Neural cell (in vitro differentiated cells): Measurements from ENCODE around the gene HOXB7. TPM values are rescaled to one million over a fixed set of nuclear protein-coding genes. Genes with fewer than 3 reads are reported as not detected.

Experiments used
- H2AFZ ChIP-seq: fragments of 200-600, 300-800 bp; sonication (generic), shearing (Covaris generic); 2 replicates; pipeline ENCODE4 v1.6.0; 2014; ENCODE audit warnings: low read depth, mild to moderate bottlenecking, antibody characterized with exemption, low read length, moderate library complexity
- H3F3A ChIP-seq: fragments of 200-600 bp; shearing (Covaris generic); 2 replicates; pipeline ENCODE4 v1.6.1; 2016; ENCODE audit warnings: mild to moderate bottlenecking, moderate library complexity, mixed read lengths, antibody characterized with exemption, low read length; ENCODE audit not compliant: insufficient read depth, poor library complexity, severe bottlenecking
- H3K27ac ChIP-seq: fragments of 200-600, 300-800 bp; sonication (generic), shearing (Covaris generic); 2 replicates; pipeline ENCODE4 v1.5.1; 2014; ENCODE audit warnings: mild to moderate bottlenecking, low read length, moderate library complexity
- H3K27me3 ChIP-seq: fragments of 300-800, 200-600 bp; sonication (generic), shearing (Covaris generic); 2 replicates; pipeline ENCODE4 v1.6.0; 2014; ENCODE audit warnings: mild to moderate bottlenecking, low read depth, low read length, moderate library complexity; ENCODE audit not compliant: insufficient read depth
- H3K36me3 ChIP-seq: fragments of 300-800, 200-600 bp; sonication (generic), shearing (Covaris generic); 2 replicates; pipeline ENCODE4 v1.5.1; 2014; ENCODE audit warnings: mild to moderate bottlenecking, antibody characterized with exemption, low read length, moderate library complexity; ENCODE audit not compliant: insufficient read depth
- H3K4me2 ChIP-seq: fragments of 300-800, 200-600 bp; sonication (generic), shearing (Covaris generic); 2 replicates; pipeline ENCODE4 v1.6.0; 2014; ENCODE audit warnings: mild to moderate bottlenecking, low read length
- H3K4me3 ChIP-seq: fragments of 300-800, 200-600 bp; sonication (generic), shearing (Covaris generic); 2 replicates; pipeline ENCODE4 v1.5.1; 2014; ENCODE audit warnings: mild to moderate bottlenecking, low read length, moderate library complexity
- H3K79me2 ChIP-seq: fragments of 200-600 bp; shearing (Covaris generic); replicated peaks from 2 replicates; pipeline ENCODE4 v1.6.0; 2014; ENCODE audit warnings: mild to moderate bottlenecking, low read length, moderate library complexity; ENCODE audit not compliant: insufficient read depth
- H3K9ac ChIP-seq: fragments of 300-800, 200-600 bp; sonication (generic), shearing (Covaris generic); 2 replicates; pipeline ENCODE4 v1.6.1; 2016; ENCODE audit warnings: mild to moderate bottlenecking, low read length, mixed read lengths
- H3K9me2 ChIP-seq: fragments of 200-600 bp; shearing (Covaris generic); 2 replicates; pipeline ENCODE4 v1.6.1; 2016; ENCODE audit warnings: mild to moderate bottlenecking, low read length, mixed read lengths; ENCODE audit not compliant: insufficient read depth
- H3K9me3 ChIP-seq: fragments of 200-600, 300-800 bp; sonication (generic), shearing (Covaris generic); 2 replicates; pipeline ENCODE4 v1.6.1; 2016; ENCODE audit warnings: mild to moderate bottlenecking, mixed run types, low read length, moderate library complexity, mixed read lengths
- H4K20me1 ChIP-seq: fragments of 200-600 bp; shearing (Covaris generic); 2 replicates; pipeline ENCODE4 v1.6.1; 2016; ENCODE audit warnings: mild to moderate bottlenecking, mixed run types; ENCODE audit not compliant: insufficient read depth
- EP300 ChIP-seq: fragments of 450-650 bp; conservative IDR thresholded peaks from 2 replicates; pipeline ENCODE4 v1.6.1; 2014; ENCODE audit warnings: antibody characterized with exemption, mild to moderate bottlenecking, moderate library complexity; ENCODE audit not compliant: poor library complexity, severe bottlenecking
- EZH2 ChIP-seq: fragments of 200-600, 300-800 bp; shearing (Covaris generic), sonication (generic); IDR thresholded peaks from 2 replicates; pipeline ENCODE4 v1.6.1; 2014; ENCODE audit warnings: antibody characterized with exemption, low read length, borderline replicate concordance, mild to moderate bottlenecking; ENCODE audit not compliant: insufficient read depth, poor library complexity, severe bottlenecking
- MXI1 ChIP-seq: fragments of 450-650 bp; conservative IDR thresholded peaks from 2 replicates; pipeline ENCODE4 v1.6.1; 2014; ENCODE audit warnings: antibody characterized with exemption, mild to moderate bottlenecking; ENCODE audit not compliant: poor library complexity, severe bottlenecking
- POLR2AphosphoS5 ChIP-seq: IDR thresholded peaks from 2 replicates; pipeline ENCODE4 v1.6.1; 2012
- RAD21 ChIP-seq: fragments of 450-650 bp; conservative IDR thresholded peaks from 2 replicates; pipeline ENCODE4 v1.6.1; 2014; ENCODE audit warnings: antibody characterized with exemption, mild to moderate bottlenecking, moderate library complexity
- SMC3 ChIP-seq: fragments of 450-650 bp; conservative IDR thresholded peaks from 2 replicates; pipeline ENCODE4 v1.6.1; 2014; ENCODE audit warnings: antibody characterized with exemption, mild to moderate bottlenecking, moderate library complexity; ENCODE audit not compliant: poor library complexity
- TAF1 ChIP-seq: IDR thresholded peaks from 2 replicates; pipeline ENCODE4 v1.6.1; 2012; ENCODE audit warnings: low read depth
- polyA plus RNA-seq: library from polyadenylated mRNA; depleted of rRNA; stranded (reverse); fragments of >200 nt; gene quantifications from 2 replicates; pipeline ENCODE4 v1.2.3, GENCODE V29; 2014
- TF ChIP-seq, protein P1 (sequence below): IDR thresholded peaks from 2 replicates; pipeline ENCODE4 v1.6.1; 2012; ENCODE audit warnings: borderline replicate concordance
- TF ChIP-seq, protein P2 (sequence below): fragments of 450-650 bp; IDR thresholded peaks from 2 replicates; pipeline ENCODE4 v1.5.1; 2014; ENCODE audit warnings: antibody characterized with exemption, mild to moderate bottlenecking, moderate library complexity; ENCODE audit not compliant: poor library complexity, severe bottlenecking

The HOXB7 gene
- polyA plus RNA-seq, 1 donor from 2014 or later = not detected

GRCh38 chr17:48632579-48633265 is 21.9 kb upstream of the HOXB7 start:
- H4K20me1 ChIP-seq = no peaks in the 10 kb centered on the region
- no peaks in the 10 kb centered on the region for H3K79me2 ChIP-seq
- no peak overlapping the region for H3K4me2 ChIP-seq
- no peaks in the 10 kb centered on the region for H3K36me3 ChIP-seq
- TF ChIP-seq MXI1 (no peak), TAF1 (no peak), EZH2 (no peak), RAD21 (no peak), POLR2AphosphoS5 (no peak), SMC3 (no peak), EP300 (no peak)
- TF ChIP-seq, protein P1, sequence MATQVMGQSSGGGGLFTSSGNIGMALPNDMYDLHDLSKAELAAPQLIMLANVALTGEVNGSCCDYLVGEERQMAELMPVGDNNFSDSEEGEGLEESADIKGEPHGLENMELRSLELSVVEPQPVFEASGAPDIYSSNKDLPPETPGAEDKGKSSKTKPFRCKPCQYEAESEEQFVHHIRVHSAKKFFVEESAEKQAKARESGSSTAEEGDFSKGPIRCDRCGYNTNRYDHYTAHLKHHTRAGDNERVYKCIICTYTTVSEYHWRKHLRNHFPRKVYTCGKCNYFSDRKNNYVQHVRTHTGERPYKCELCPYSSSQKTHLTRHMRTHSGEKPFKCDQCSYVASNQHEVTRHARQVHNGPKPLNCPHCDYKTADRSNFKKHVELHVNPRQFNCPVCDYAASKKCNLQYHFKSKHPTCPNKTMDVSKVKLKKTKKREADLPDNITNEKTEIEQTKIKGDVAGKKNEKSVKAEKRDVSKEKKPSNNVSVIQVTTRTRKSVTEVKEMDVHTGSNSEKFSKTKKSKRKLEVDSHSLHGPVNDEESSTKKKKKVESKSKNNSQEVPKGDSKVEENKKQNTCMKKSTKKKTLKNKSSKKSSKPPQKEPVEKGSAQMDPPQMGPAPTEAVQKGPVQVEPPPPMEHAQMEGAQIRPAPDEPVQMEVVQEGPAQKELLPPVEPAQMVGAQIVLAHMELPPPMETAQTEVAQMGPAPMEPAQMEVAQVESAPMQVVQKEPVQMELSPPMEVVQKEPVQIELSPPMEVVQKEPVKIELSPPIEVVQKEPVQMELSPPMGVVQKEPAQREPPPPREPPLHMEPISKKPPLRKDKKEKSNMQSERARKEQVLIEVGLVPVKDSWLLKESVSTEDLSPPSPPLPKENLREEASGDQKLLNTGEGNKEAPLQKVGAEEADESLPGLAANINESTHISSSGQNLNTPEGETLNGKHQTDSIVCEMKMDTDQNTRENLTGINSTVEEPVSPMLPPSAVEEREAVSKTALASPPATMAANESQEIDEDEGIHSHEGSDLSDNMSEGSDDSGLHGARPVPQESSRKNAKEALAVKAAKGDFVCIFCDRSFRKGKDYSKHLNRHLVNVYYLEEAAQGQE = no peak
- TF ChIP-seq, protein P2, sequence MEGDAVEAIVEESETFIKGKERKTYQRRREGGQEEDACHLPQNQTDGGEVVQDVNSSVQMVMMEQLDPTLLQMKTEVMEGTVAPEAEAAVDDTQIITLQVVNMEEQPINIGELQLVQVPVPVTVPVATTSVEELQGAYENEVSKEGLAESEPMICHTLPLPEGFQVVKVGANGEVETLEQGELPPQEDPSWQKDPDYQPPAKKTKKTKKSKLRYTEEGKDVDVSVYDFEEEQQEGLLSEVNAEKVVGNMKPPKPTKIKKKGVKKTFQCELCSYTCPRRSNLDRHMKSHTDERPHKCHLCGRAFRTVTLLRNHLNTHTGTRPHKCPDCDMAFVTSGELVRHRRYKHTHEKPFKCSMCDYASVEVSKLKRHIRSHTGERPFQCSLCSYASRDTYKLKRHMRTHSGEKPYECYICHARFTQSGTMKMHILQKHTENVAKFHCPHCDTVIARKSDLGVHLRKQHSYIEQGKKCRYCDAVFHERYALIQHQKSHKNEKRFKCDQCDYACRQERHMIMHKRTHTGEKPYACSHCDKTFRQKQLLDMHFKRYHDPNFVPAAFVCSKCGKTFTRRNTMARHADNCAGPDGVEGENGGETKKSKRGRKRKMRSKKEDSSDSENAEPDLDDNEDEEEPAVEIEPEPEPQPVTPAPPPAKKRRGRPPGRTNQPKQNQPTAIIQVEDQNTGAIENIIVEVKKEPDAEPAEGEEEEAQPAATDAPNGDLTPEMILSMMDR = no peak
- no peak overlapping the region for H2AFZ ChIP-seq
- H3K27ac ChIP-seq = no peak overlapping the region
- no peaks in the 10 kb centered on the region for H3K9me2 ChIP-seq
- H3F3A ChIP-seq = no peaks in the 10 kb centered on the region
- no peak overlapping the region for H3K4me3 ChIP-seq
- H3K27me3 ChIP-seq = peaks cover 100% of the 10 kb centered on the region
- no peaks in the 10 kb centered on the region for H3K9me3 ChIP-seq
- H3K9ac ChIP-seq = no peak overlapping the region

GRCh38 chr17:48631693-48632578 is 21.1 kb upstream of the HOXB7 start:
- Histone ChIP-seq H4K20me1 (no peaks in the 10 kb centered on the region), H3K36me3 (no peaks in the 10 kb centered on the region), H3K27ac (no peak overlapping the region), H3K4me2 (no peak overlapping the region), H2AFZ (no peak overlapping the region), H3K9me3 (no peaks in the 10 kb centered on the region), H3K79me2 (no peaks in the 10 kb centered on the region), H3F3A (no peaks in the 10 kb centered on the region), H3K9ac (no peak overlapping the region), H3K9me2 (no peaks in the 10 kb centered on the region), H3K4me3 (no peak overlapping the region), H3K27me3 (peaks cover 100% of the 10 kb centered on the region)
- TF ChIP-seq, protein P1 = no peak
- TF ChIP-seq MXI1 (no peak), TAF1 (no peak), RAD21 (no peak), POLR2AphosphoS5 (no peak), SMC3 (no peak), EP300 (no peak)
- TF ChIP-seq, protein P2 = no peak
